Sigmoid colon (tissue), 7 donors: ENCODE measurements around the gene FCGR2B. TPM values are rescaled to one million over a fixed set of nuclear protein-coding genes. Genes with fewer than 3 reads are reported as not detected.
"Not testable (repeated sequence)": the region's sequence is repeated elsewhere in the genome, so short reads cannot be mapped to it uniquely, and the experiment has no call there.

Experiments
- DNase-seq: peaks from one replicate; pipeline ENCODE4 v3.0.0-alpha.2; 2019
- H3K27ac ChIP-seq, 4 donors: fragments of 200-600 bp; sonication (generic); one replicate each; pipeline ENCODE4 v1.5.1; 2016 to 2019; ENCODE audit warnings: mild to moderate bottlenecking in 1 of 4
- H3K27me3 ChIP-seq, 3 donors: fragments of 200-600 bp; sonication (generic); one replicate each; pipeline ENCODE4 v1.5.1; 2019; ENCODE audit warnings: mild to moderate bottlenecking in 1 of 3
- H3K36me3 ChIP-seq, 4 donors: fragments of 200-600 bp; sonication (generic); one replicate each; pipeline ENCODE4 v1.5.1; 2016 to 2019
- H3K4me1 ChIP-seq, 4 donors: fragments of 200-600 bp; sonication (generic); one replicate each; pipeline ENCODE4 v1.5.1; 2017 to 2019
- H3K4me3 ChIP-seq, 4 donors: fragments of 200-600 bp; sonication (generic); one replicate each; pipeline ENCODE4 v1.5.1; 2017 to 2019; ENCODE audit warnings: mild to moderate bottlenecking in 2 of 4, moderate library complexity in 1 of 4
- H3K9me3 ChIP-seq, 4 donors: fragments of 200-600 bp in 3 of 4; sonication (generic) in 3 of 4; one replicate each; pipeline versions ENCODE4 v1.5.1 to v1.6.1; 2013 to 2019
- EP300 ChIP-seq, 4 donors: sonication (generic); formaldehyde crosslinking; IDR thresholded peaks; one replicate each; pipeline ENCODE4 v1.6.1; 2017; ENCODE audit warnings: antibody characterized with exemption in 4 of 4
- POLR2A ChIP-seq, 2 donors: fragments of 450-650 bp; IDR thresholded peaks; one replicate each; pipeline ENCODE4 v1.6.1; 2016; ENCODE audit warnings: antibody characterized with exemption in 2 of 2, mild to moderate bottlenecking in 2 of 2, moderate library complexity in 2 of 2
- POLR2AphosphoS5 ChIP-seq, 4 donors: sonication (generic); formaldehyde crosslinking; IDR thresholded peaks; one replicate each; pipeline ENCODE4 v1.6.1; 2017; ENCODE audit warnings: antibody characterized with exemption in 4 of 4
- WGBS, 2 donors: extraction: QIAGEN DNeasy Blood & Tissue Kit; methylation state at CpG; one replicate each; pipeline ENCODE4 v1.1.7; 2013; 5-methylcytosine and 5-hydroxymethylcytosine counted together
- intact Hi-C: fragments of 100-400 bp; cut with DNase I; formaldehyde crosslinking; loops from one replicate; pipeline ENCODE4 v1.15.1; 2023
- polyA plus RNA-seq, 3 donors: library from polyadenylated mRNA; stranded (reverse); fragments of 200-250 nt; gene quantifications; one replicate each; pipeline ENCODE4 v1.2.3, GENCODE V29; 2013
- total RNA-seq, 4 donors: library from RNA; depleted of rRNA; stranded (reverse); fragments of >200 nt; gene quantifications; one replicate each; pipeline ENCODE4 v1.1.0, GENCODE V29; 2016
- TF ChIP-seq, protein P1 (sequence below), 4 experiments: fragments of 450-650 bp in 3 of 4; fragments of 200-600 bp in 1 of 4; IDR thresholded peaks; one replicate each; pipeline ENCODE4 v1.5.1; 2016 to 2019; ENCODE audit warnings: antibody characterized with exemption in 4 of 4, mild to moderate bottlenecking in 3 of 4, moderate library complexity in 2 of 4
- donor health status: healthy with polysubstance abuse.
- donor health status: Bipolar disorder and iron deficiency.
- donor health status: healthy.

Gene FCGR2B
- total and polyA plus RNA-seq, 7 donors, result 6.4 to 42.1 (median 15.9) TPM

DNA sequence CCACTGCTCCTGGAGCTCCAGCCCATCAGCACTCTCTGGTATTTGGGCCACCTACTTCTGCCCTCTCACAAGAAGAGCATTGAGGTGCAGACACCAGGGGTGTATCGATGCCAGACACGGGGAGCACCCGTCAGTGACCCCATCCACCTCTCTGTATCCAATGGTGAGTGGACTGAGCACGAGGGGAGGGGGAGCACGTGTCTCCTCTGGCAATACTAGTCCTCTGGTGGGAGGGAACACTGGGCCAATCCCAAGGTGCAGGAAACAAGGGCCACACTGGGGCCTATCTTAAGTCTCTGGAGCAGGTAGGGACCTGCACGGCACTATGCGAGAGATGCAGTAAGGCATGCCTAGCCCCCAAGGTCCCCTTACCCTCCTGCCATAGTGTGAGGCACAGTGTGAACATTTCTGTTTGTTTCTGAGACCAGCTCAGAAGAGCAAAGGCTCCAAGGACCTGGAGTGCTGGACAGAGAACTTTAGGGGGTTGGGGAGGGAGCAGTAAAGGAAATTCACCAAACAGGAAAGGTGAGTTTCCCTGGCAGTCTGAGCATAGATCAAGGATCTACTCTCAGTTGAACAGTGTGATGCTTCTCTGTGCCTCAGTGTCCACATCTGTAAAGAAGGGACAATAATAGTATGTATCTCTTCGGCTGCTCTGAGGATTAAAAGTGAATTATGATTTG is 60.7 kb downstream of the FCGR2B start:
- DNase-seq, result no peak
- Histone ChIP-seq H3K27me3 (peaks cover 0 to 3% (median 0%) of the 10 kb centered on the region in 3 donors), H3K4me1 (peaks cover 0 to 17% (median 13%) of the 10 kb centered on the region in 4 donors), H3K27ac (no peak overlapping the region), H3K9me3 (no peaks in the 10 kb centered on the region), H3K36me3 (no peaks in the 10 kb centered on the region), H3K4me3 (no peak overlapping the region)
- TF ChIP-seq EP300 (IDR thresholded peaks at IDR 0.05), result no peak
- TF ChIP-seq, protein P1, sequence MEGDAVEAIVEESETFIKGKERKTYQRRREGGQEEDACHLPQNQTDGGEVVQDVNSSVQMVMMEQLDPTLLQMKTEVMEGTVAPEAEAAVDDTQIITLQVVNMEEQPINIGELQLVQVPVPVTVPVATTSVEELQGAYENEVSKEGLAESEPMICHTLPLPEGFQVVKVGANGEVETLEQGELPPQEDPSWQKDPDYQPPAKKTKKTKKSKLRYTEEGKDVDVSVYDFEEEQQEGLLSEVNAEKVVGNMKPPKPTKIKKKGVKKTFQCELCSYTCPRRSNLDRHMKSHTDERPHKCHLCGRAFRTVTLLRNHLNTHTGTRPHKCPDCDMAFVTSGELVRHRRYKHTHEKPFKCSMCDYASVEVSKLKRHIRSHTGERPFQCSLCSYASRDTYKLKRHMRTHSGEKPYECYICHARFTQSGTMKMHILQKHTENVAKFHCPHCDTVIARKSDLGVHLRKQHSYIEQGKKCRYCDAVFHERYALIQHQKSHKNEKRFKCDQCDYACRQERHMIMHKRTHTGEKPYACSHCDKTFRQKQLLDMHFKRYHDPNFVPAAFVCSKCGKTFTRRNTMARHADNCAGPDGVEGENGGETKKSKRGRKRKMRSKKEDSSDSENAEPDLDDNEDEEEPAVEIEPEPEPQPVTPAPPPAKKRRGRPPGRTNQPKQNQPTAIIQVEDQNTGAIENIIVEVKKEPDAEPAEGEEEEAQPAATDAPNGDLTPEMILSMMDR (IDR thresholded peaks at IDR 0.05), result no peak
- TF ChIP-seq POLR2AphosphoS5 (IDR thresholded peaks at IDR 0.05), result no peak
- TF ChIP-seq POLR2A (IDR thresholded peaks at IDR 0.05), result no peak
- intact Hi-C loops, result no loop called here
- 72 to 82% methylated on average over 8 of the region's 8 CpGs for WGBS, 2 donors

DNA sequence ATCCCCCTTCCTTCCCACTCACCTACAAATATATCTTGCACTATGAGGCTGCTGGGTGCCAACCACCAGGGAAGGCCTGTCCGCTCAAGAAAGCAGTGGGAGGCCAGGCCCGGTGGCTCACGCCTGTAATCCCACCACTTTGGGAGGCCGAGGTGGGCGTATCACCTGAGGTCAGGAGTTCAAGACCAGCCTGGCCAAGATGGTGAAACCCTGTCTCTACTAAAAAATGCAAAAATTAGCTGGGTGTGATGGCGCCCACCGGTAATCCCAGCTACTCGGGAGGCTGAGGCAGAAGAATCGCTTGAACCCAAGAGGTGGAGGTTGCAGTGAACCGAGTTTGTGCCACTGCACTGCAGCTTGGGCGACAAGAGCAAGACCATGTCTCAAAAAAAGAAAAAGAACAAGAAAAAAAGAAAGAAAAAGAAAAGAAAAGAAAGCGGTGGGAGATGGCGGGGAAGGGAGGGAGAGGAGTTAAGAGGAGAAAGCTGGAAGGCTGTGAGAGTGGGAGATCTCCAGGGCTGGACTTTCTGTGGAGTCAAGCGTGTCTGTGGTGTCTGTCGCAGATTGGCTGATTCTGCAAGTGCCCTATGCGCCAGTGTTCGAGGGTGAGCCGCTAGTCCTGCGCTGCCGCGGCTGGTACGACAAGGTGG is 62.4 kb downstream of the FCGR2B start:
- H3K27me3 ChIP-seq, intact Hi-C loops, DNase-seq, H3K36me3 ChIP-seq, H3K9me3 ChIP-seq: not testable (repeated sequence)
- WGBS, 2 donors, result 50 to 53% methylated on average over 22 of the region's 22 CpGs
- peaks cover 0 to 17% (median 13%) of the 10 kb centered on the region in 4 donors for H3K4me1 ChIP-seq
- peak overlapping the region; percentile 78 to 88 (median 80) for H3K27ac ChIP-seq
- peak overlapping the region; percentile 54 to 91 (median 78) for H3K4me3 ChIP-seq

DNA sequence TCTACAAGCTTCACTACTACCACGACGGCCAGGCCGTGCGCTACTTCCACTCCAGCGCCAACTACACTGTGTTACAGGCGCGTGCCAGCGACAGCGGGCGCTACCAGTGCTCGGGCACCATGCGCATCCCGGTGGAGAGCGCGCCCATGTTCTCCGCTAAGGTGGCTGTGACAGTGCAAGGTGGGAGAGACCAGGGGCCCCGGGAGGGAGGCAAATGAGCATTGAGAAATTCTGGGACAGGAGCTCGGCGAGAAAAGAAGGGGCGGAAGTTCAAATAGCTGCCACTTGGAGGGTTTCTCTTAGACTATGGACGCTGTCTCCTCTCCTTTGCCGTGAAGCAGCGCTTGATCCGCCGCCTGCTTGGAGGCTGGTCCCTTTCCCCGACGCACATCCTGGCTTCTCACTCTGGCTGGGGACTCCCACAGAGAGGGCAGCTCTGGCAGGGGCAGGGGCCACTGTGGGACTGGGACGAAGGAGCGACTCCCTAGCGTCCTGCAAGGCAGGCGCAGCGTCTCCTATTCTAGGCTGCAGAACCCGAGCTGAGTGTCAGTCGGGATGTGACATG is 63.0 kb downstream of the FCGR2B start:
- Histone ChIP-seq H3K9me3 (no peaks in the 10 kb centered on the region), H3K4me3 (peak overlapping the region; percentile 54 to 91 (median 78)), H3K4me1 (peaks cover 0 to 17% (median 13%) of the 10 kb centered on the region in 4 donors), H3K36me3 (no peaks in the 10 kb centered on the region), H3K27me3 (peaks cover 0 to 3% (median 0%) of the 10 kb centered on the region in 3 donors), H3K27ac (peak overlapping the region; percentile 78 to 88 (median 80))
- peak; percentile 68 for DNase-seq
- WGBS, 2 donors, result 1% methylated on average over 34 of the region's 34 CpGs
- TF ChIP-seq, protein P1 (IDR thresholded peaks at IDR 0.05), result peak; percentile 28 to 59 (median 42)
- no peak for TF ChIP-seq POLR2A (IDR thresholded peaks at IDR 0.05)
- intact Hi-C loops, result loop anchor here (1.0 kb wide), 1 partner anchor 114 kb away; no protein-coding TSS in a partner anchor

DNA sequence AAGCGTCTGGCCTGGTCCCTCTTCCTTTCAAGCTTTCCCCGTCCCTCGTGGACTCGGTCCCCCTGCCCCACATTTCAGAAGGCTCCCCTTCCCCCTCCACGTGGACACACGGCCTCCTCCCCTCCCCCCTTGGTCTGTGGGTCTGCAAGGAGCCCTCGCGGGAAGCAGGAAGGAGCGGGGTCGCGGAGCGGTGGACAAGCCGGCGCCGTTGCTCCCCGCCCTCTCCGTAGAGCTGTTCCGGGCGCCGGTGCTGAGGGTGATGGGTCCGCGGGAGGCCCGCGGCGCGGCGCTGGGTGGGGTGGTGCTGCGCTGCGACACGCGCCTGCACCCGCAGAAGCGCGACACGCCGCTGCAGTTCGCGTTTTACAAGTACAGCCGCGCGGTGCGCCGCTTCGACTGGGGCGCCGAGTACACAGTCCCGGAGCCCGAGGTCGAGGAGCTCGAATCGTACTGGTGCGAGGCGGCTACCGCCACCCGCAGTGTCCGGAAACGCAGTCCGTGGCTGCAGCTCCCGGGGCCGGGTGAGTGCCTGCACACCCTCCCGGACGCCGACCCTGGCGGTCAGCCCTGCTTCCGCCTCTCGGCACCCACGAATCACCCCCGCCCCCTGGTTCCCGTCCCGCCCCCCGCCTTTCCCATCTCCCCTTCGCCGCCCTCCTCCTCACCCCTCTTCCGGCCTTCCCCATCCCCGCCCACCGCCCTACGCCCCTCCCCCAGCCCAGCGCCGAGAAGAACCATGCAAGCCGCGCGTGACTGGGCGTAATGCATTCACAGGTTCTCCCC is 63.7 kb downstream of the FCGR2B start:
- no peaks in the 10 kb centered on the region for H3K36me3 ChIP-seq
- peak overlapping the region; percentile 78 to 88 (median 80) for H3K27ac ChIP-seq
- DNase-seq, result peak; percentile 94
- TF ChIP-seq POLR2AphosphoS5 (IDR thresholded peaks at IDR 0.05) (peak; percentile 51 to 82 (median 70)), EP300 (IDR thresholded peaks at IDR 0.05) (no peak)
- intact Hi-C loops, result loop anchor here (1.0 kb wide), 1 partner anchor 114 kb away; no protein-coding TSS in a partner anchor
- no peaks in the 10 kb centered on the region for H3K9me3 ChIP-seq
- H3K4me3 ChIP-seq, result peak overlapping the region; percentile 54 to 91 (median 78)
- H3K27me3 ChIP-seq, result no peaks in the 10 kb centered on the region
- 0% methylated on average over 83 of the region's 83 CpGs for WGBS, 2 donors
- peaks cover 0 to 17% (median 13%) of the 10 kb centered on the region in 4 donors for H3K4me1 ChIP-seq

DNA sequence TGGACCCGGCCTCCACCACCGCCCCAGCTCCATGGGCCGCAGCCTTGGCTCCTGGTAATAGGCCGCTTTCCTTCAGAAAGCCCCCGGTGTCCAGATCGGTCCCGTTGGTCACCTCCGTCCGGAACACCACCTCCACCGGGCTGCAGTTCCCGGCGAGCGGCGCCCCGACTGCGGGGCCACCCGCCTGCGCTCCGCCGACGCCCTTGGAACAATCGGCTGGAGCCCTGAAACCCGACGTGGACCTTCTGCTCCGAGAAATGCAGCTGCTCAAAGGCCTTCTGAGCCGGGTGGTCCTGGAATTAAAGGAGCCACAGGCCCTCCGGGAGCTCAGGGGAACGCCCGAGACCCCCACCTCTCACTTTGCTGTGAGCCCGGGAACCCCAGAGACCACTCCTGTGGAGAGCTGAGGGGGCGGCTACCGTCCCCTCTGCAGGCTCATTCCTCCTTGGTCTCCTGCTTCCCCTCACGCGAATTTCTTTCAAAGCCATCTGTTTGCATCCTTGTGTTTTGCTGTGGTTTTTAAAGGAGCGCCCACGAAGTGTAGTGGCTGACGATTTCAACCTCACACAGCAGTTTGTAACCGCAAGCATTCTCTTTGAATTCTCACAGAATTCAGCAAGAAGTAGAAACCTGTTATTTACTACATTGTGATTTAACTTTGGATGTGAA is 64.4 kb downstream of the FCGR2B start:
- DNase-seq, result no peak
- H3K4me3 ChIP-seq, result peak overlapping the region; percentile 54 to 91 (median 78)
- intact Hi-C loops, result no loop called here
- peak overlapping the region; percentile 78 to 88 (median 80) for H3K27ac ChIP-seq
- H3K36me3 ChIP-seq, result no peaks in the 10 kb centered on the region
- WGBS, 2 donors, result 4 to 7% methylated on average over 38 of the region's 38 CpGs
- peaks cover 0 to 17% (median 13%) of the 10 kb centered on the region in 4 donors for H3K4me1 ChIP-seq
- no peaks in the 10 kb centered on the region for H3K27me3 ChIP-seq
- H3K9me3 ChIP-seq, result no peaks in the 10 kb centered on the region
- no peak for TF ChIP-seq EP300 (IDR thresholded peaks at IDR 0.05)
- TF ChIP-seq, protein P1 (IDR thresholded peaks at IDR 0.05), result no peak
- no peak for TF ChIP-seq POLR2A (IDR thresholded peaks at IDR 0.05)
- no peak for TF ChIP-seq POLR2AphosphoS5 (IDR thresholded peaks at IDR 0.05)
